ENCODE data around the gene VAC14.
"Not testable (repeated sequence)": the region's sequence is repeated elsewhere in the genome, so short reads cannot be mapped to it uniquely, and the experiment has no call there.

Gene VAC14

GRCh38 chr16:70678121-70678897 lies 122.6 kb downstream of the VAC14 start:
- no peak for DNase-seq

- no peak for DNase-seq
Observed at GRCh38 chr16:70677499-70678120, 123.3 kb downstream of the VAC14 start.

- no peak for DNase-seq
Observed at GRCh38 chr16:70676675-70677498, 124.1 kb downstream of the VAC14 start.

- no peak for DNase-seq
Observed at GRCh38 chr16:70675851-70676513, 125.0 kb downstream of the VAC14 start.

GRCh38 chr16:70674221-70675014 lies 126.5 kb downstream of the VAC14 start:
- no peak for DNase-seq

- DNase-seq = not testable (repeated sequence)
Observed at GRCh38 chr16:70670938-70671337, 130.0 kb downstream of the VAC14 start.

GRCh38 chr16:70670175-70670574 lies 130.8 kb downstream of the VAC14 start:
- DNase-seq = no peak

- no peak for DNase-seq
Observed at GRCh38 chr16:70665806-70666735, 134.9 kb downstream of the VAC14 start.

- DNase-seq = no peak
Observed at GRCh38 chr16:70665113-70665694, 135.8 kb downstream of the VAC14 start.

- DNase-seq = no peak
Observed at GRCh38 chr16:70664325-70665112, 136.4 kb downstream of the VAC14 start.

- no peak for DNase-seq
Observed at GRCh38 chr16:70663524-70664324, 137.2 kb downstream of the VAC14 start.

GRCh38 chr16:70662991-70663523 lies 137.9 kb downstream of the VAC14 start:
- DNase-seq = no peak

- no peak for DNase-seq
Observed at GRCh38 chr16:70661918-70662641, 138.9 kb downstream of the VAC14 start.

- no peak for DNase-seq
Observed at GRCh38 chr16:70661534-70661917, 139.4 kb downstream of the VAC14 start.

GRCh38 chr16:70660672-70661350 lies 140.1 kb downstream of the VAC14 start:
- DNase-seq = no peak

GRCh38 chr16:70659953-70660671 lies 140.8 kb downstream of the VAC14 start:
- no peak for DNase-seq

- no peak for DNase-seq
Observed at GRCh38 chr16:70659546-70659945, 141.4 kb downstream of the VAC14 start.

All from GF-D8 (cell line).